Measurements from ENCODE around the gene SLC16A5. TPM values are rescaled to one million over a fixed set of nuclear protein-coding genes. Genes with fewer than 3 reads are reported as not detected.

The SLC16A5 gene
- total RNA-seq, 5 donors from 2014 or later (not counting 1 experiment from before 2014, with no cell fraction given), result 9.1 to 24.3 (median 16.8) TPM

- CTCF ChIA-PET, result interaction anchor here (0.5 to 0.6 kb wide), 2 partner anchors 159 to 1436 kb away, joined by 3 to 6 read pairs; no protein-coding TSS in a partner anchor
These were observed 38.0 kb upstream of the SLC16A5 start for GRCh38 chr17:75049706-75050105.

DNA sequence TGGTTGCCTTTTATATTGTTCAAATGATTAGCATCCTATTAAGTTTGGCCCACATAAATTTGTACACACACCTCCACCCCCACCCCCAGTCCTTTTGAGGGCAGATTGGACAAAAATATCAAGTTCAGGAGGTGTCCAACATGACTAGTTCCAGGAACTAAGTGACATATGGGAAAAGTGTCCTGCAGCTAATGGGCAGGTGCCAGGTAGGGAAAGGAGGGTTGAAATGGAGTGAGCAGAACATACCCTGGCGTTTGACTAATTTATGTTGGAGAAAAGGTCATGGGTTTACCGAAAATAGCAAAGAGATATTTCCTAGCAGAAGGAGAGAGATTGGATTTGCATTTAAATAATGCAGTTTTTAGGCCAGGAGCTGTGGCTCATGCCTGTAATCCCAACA lies 35.8 kb upstream of the SLC16A5 start:
- Mint-ChIP-seq H3K27ac (no peak overlapping the region), H3K9me3 (no peaks in the 10 kb centered on the region), H3K4me1 (peaks cover 26 to 31% (median 31%) of the 10 kb centered on the region in 3 donors), H3K27me3 (no peaks in the 10 kb centered on the region), H3K4me3 (no peak overlapping the region), H3K36me3 (peaks cover 24% of the 10 kb centered on the region)
- Histone ChIP-seq H3K9me3 (no peaks in the 10 kb centered on the region), H3K27me3 (replicated peaks in 1 of 2; ENCODE audit: control insufficient read depth in 2 of 2, extremely low read depth in 1 of 2, insufficient read depth in 2 of 2, low read length in 1 of 2) (no peaks in the 10 kb centered on the region), H3K4me1 (ENCODE audit: control insufficient read depth in 1 of 2, extremely low read depth in 1 of 2, insufficient read depth in 2 of 2, low read length in 2 of 2) (peaks cover 3 to 13% of the 10 kb centered on the region in 2 experiments), H3K4me3 (ENCODE audit: control insufficient read depth in 1 of 2, extremely low read depth in 1 of 2, low read length in 1 of 2) (no peak overlapping the region), H3K27ac (ENCODE audit: low read length) (no peak overlapping the region), H3K36me3 (ENCODE audit: control insufficient read depth in 2 of 2, extremely low read depth in 1 of 2, insufficient read depth in 1 of 2, low read length in 1 of 2) (peaks cover 4 to 24% of the 10 kb centered on the region in 2 donors)
- ATAC-seq (replicated peaks in 1 of 4) (no peak), DNase-seq (no peak)
- 72% methylated on average over 2 of the region's 2 CpGs for WGBS (ENCODE audit: insufficient coverage)
- POLR2A ChIA-PET, result no interaction called here
- CTCF ChIA-PET, result no interaction called here

More at GRCh38 chr17:75049706-75050105, 38.0 kb upstream of the SLC16A5 start:
- Mint-ChIP-seq H3K9me3 (no peaks in the 10 kb centered on the region), H3K36me3 (peaks cover 16% of the 10 kb centered on the region), H3K27ac (peak overlapping the region in 1 of 2 donors; percentile 30), H3K27me3 (no peaks in the 10 kb centered on the region), H3K4me1 (peaks cover 38 to 41% (median 39%) of the 10 kb centered on the region in 3 donors), H3K4me3 (no peak overlapping the region)
- POLR2A ChIA-PET, result no interaction called here
- Histone ChIP-seq H3K27me3 (replicated peaks in 1 of 2; ENCODE audit: control insufficient read depth in 2 of 2, extremely low read depth in 1 of 2, insufficient read depth in 2 of 2, low read length in 1 of 2) (no peaks in the 10 kb centered on the region), H3K27ac (ENCODE audit: low read length) (no peak overlapping the region), H3K4me1 (ENCODE audit: control insufficient read depth in 1 of 2, extremely low read depth in 1 of 2, insufficient read depth in 2 of 2, low read length in 2 of 2) (peaks cover 3 to 22% of the 10 kb centered on the region in 2 experiments), H3K9me3 (no peaks in the 10 kb centered on the region), H3K36me3 (ENCODE audit: control insufficient read depth in 2 of 2, extremely low read depth in 1 of 2, insufficient read depth in 1 of 2, low read length in 1 of 2) (peaks cover 4 to 15% of the 10 kb centered on the region in 2 donors), H3K4me3 (ENCODE audit: control insufficient read depth in 1 of 2, extremely low read depth in 1 of 2, low read length in 1 of 2) (no peak overlapping the region)
- DNase-seq, result no peak
- no peak for ATAC-seq (replicated peaks in 1 of 4)

GRCh38 chr17:75059369-75060345 lies 28.1 kb upstream of the SLC16A5 start:
- Mint-ChIP-seq H3K4me1 (peaks cover 10 to 18% (median 12%) of the 10 kb centered on the region in 3 donors), H3K27ac (peak overlapping the region; percentile 46 to 61), H3K9me3 (no peaks in the 10 kb centered on the region), H3K4me3 (no peak overlapping the region), H3K27me3 (no peaks in the 10 kb centered on the region), H3K36me3 (peaks cover 40% of the 10 kb centered on the region)
- ATAC-seq (replicated peaks in 1 of 4), result peak; percentile 70 to 92 (median 74)
- Histone ChIP-seq H3K9me3 (no peaks in the 10 kb centered on the region), H3K4me3 (ENCODE audit: control insufficient read depth in 1 of 2, extremely low read depth in 1 of 2, low read length in 1 of 2) (no peak overlapping the region), H3K36me3 (ENCODE audit: control insufficient read depth in 2 of 2, extremely low read depth in 1 of 2, insufficient read depth in 1 of 2, low read length in 1 of 2) (peaks cover 27 to 58% of the 10 kb centered on the region in 2 donors), H3K4me1 (ENCODE audit: control insufficient read depth in 1 of 2, extremely low read depth in 1 of 2, insufficient read depth in 2 of 2, low read length in 2 of 2) (no peaks in the 10 kb centered on the region), H3K27ac (ENCODE audit: low read length) (no peak overlapping the region), H3K27me3 (replicated peaks in 1 of 2; ENCODE audit: control insufficient read depth in 2 of 2, extremely low read depth in 1 of 2, insufficient read depth in 2 of 2, low read length in 1 of 2) (no peaks in the 10 kb centered on the region)
- ChIA-PET CTCF (interaction anchor here (0.5 to 2.4 kb wide), 18 partner anchors 13 to 524 kb away, joined by 3 to 13 read pairs (median 3); partner anchors contain the start of genes ATP5PD (in 1 of the 2), KCTD2 (in 1 of the 2) and NT5C (in 1 of the 2)), POLR2A (interaction anchor here (0.5 to 0.6 kb wide), 3 partner anchors 43 to 63 kb away, joined by 3 to 9 read pairs (median 4); no protein-coding TSS in a partner anchor)
- WGBS (ENCODE audit: insufficient coverage), result 83% methylated on average over 23 of the region's 25 CpGs
- peak in 2 of 35 experiments; percentile 17 to 51 for DNase-seq

DNA sequence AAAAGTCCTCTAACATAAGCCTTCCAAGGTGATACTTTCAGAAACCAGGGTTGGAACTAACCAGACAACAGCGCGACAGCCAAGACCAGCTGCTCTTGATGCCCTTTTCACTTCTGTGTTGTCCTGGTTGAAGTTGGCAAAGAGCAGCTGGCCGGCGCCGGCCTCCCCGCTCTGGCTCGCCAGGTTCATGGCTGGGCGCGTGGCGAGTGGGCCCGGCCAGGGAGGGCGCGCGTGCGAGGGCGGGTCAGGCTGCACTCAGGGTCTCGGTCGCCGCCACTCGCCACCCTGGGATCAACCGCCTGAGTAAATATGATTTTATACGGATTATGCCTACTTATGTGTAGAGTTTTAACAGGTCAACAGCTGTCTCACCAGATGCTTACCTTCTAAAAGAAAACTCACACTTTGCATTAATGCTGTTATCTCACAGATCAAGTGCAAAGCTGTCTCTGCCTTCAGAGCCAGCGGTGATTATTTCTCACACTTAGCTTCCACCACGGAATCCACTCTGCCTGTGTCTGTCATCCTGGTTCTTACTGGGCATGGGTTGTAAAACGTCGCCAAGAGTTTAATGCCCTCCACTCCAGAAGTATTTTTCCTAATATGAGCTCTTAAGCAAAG lies 27.2 kb upstream of the SLC16A5 start:
- Histone ChIP-seq H3K9me3 (no peaks in the 10 kb centered on the region), H3K4me1 (ENCODE audit: control insufficient read depth in 1 of 2, extremely low read depth in 1 of 2, insufficient read depth in 2 of 2, low read length in 2 of 2) (peaks cover 0 to 4% of the 10 kb centered on the region in 2 experiments), H3K36me3 (ENCODE audit: control insufficient read depth in 2 of 2, extremely low read depth in 1 of 2, insufficient read depth in 1 of 2, low read length in 1 of 2) (peaks cover 30 to 61% of the 10 kb centered on the region in 2 donors), H3K4me3 (ENCODE audit: control insufficient read depth in 1 of 2, extremely low read depth in 1 of 2, low read length in 1 of 2) (no peak overlapping the region), H3K27ac (ENCODE audit: low read length) (no peak overlapping the region), H3K27me3 (replicated peaks in 1 of 2; ENCODE audit: control insufficient read depth in 2 of 2, extremely low read depth in 1 of 2, insufficient read depth in 2 of 2, low read length in 1 of 2) (no peaks in the 10 kb centered on the region)
- Mint-ChIP-seq H3K36me3 (peaks cover 40% of the 10 kb centered on the region), H3K27ac (peak overlapping the region; percentile 46 to 50), H3K4me3 (no peak overlapping the region), H3K4me1 (peaks cover 12 to 18% (median 14%) of the 10 kb centered on the region in 3 donors), H3K27me3 (no peaks in the 10 kb centered on the region), H3K9me3 (no peaks in the 10 kb centered on the region)
- WGBS (ENCODE audit: insufficient coverage), result 95% methylated on average over 4 of the region's 26 CpGs
- POLR2A ChIA-PET, result interaction anchor here (0.5 to 0.6 kb wide), 3 partner anchors 25 to 62 kb away, joined by 3 to 10 read pairs (median 4); no protein-coding TSS in a partner anchor
- no peak for ATAC-seq (replicated peaks in 1 of 4)
- CTCF ChIA-PET, result interaction anchor here (0.6 to 2.4 kb wide), 12 partner anchors 14 to 141 kb away, joined by 3 to 13 read pairs (median 3); partner anchors contain the start of genes ATP5PD (in 1 of the 2), KCTD2 (in 1 of the 2) and MRPL58 (in 1 of the 2)
- no peak for DNase-seq

- no peak overlapping the region for H3K4me3 Mint-ChIP-seq
- no peak overlapping the region for H3K27ac Mint-ChIP-seq
- no peaks in the 10 kb centered on the region for H3K27me3 ChIP-seq (replicated peaks in 1 of 2; ENCODE audit: control insufficient read depth in 2 of 2, extremely low read depth in 1 of 2, insufficient read depth in 2 of 2, low read length in 1 of 2)
- WGBS (ENCODE audit: insufficient coverage), result no CpG with 5 or more reads among the region's 10 CpGs
- H3K9me3 ChIP-seq, result no peaks in the 10 kb centered on the region
- H3K27me3 Mint-ChIP-seq, result no peaks in the 10 kb centered on the region
- ChIA-PET CTCF (interaction anchor here (0.6 to 2.0 kb wide), 4 partner anchors 49 to 110 kb away, joined by 3 to 13 read pairs (median 7); partner anchors contain the start of gene MRPL58 (in 1 of the 2)), POLR2A (no interaction called here)
- H3K36me3 ChIP-seq (ENCODE audit: control insufficient read depth in 2 of 2, extremely low read depth in 1 of 2, insufficient read depth in 1 of 2, low read length in 1 of 2), result peaks cover 30 to 57% of the 10 kb centered on the region in 2 donors
- ATAC-seq (replicated peaks in 1 of 4) (no peak), DNase-seq (no peak)
- no peak overlapping the region for H3K4me3 ChIP-seq (ENCODE audit: control insufficient read depth in 1 of 2, extremely low read depth in 1 of 2, low read length in 1 of 2)
- peaks cover 12 to 18% (median 16%) of the 10 kb centered on the region in 3 donors for H3K4me1 Mint-ChIP-seq
- H3K27ac ChIP-seq (ENCODE audit: low read length), result no peak overlapping the region
- H3K36me3 Mint-ChIP-seq, result peaks cover 38% of the 10 kb centered on the region
- peaks cover 0 to 8% of the 10 kb centered on the region in 2 experiments for H3K4me1 ChIP-seq (ENCODE audit: control insufficient read depth in 1 of 2, extremely low read depth in 1 of 2, insufficient read depth in 2 of 2, low read length in 2 of 2)
- H3K9me3 Mint-ChIP-seq, result no peaks in the 10 kb centered on the region
These were observed 26.7 kb upstream of the SLC16A5 start for GRCh38 chr17:75061055-75061438.

DNA sequence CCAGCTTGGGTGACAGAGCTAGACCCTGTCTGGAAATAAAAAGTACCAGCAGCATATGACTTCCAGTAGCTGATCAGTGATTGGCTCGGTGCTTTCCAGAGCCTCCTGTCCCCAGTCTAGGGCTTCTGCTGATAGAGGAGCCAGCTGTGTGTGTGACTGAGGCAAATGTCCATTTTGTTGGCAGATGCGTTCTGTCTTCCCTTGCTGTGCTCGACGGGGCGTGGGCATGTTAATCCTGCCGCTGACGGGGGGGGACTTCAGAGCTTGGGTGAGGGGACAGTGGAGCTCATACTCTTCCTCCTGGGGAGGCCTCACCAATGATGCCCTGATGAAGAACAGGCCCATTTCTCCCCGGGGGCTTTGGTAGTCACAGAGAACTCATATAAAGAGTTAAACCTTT lies 26.1 kb upstream of the SLC16A5 start:
- H3K27me3 ChIP-seq (replicated peaks in 1 of 2; ENCODE audit: control insufficient read depth in 2 of 2, extremely low read depth in 1 of 2, insufficient read depth in 2 of 2, low read length in 1 of 2), result no peaks in the 10 kb centered on the region
- peaks cover 30 to 55% of the 10 kb centered on the region in 2 donors for H3K36me3 ChIP-seq (ENCODE audit: control insufficient read depth in 2 of 2, extremely low read depth in 1 of 2, insufficient read depth in 1 of 2, low read length in 1 of 2)
- no peak overlapping the region for H3K27ac ChIP-seq (ENCODE audit: low read length)
- no peaks in the 10 kb centered on the region for H3K27me3 Mint-ChIP-seq
- H3K9me3 ChIP-seq, result no peaks in the 10 kb centered on the region
- ATAC-seq (replicated peaks in 1 of 4) (no peak), DNase-seq (no peak)
- no peak overlapping the region for H3K27ac Mint-ChIP-seq
- peaks cover 32% of the 10 kb centered on the region for H3K36me3 Mint-ChIP-seq
- ChIA-PET POLR2A (no interaction called here), CTCF (interaction anchor here (0.5 to 1.0 kb wide), 4 partner anchors 53 to 140 kb away, joined by 3 to 4 read pairs (median 3); no protein-coding TSS in a partner anchor)
- no peak overlapping the region for H3K4me3 ChIP-seq (ENCODE audit: control insufficient read depth in 1 of 2, extremely low read depth in 1 of 2, low read length in 1 of 2)
- H3K4me1 Mint-ChIP-seq, result peaks cover 13 to 18% (median 17%) of the 10 kb centered on the region in 3 donors
- no peak overlapping the region for H3K4me3 Mint-ChIP-seq
- H3K9me3 Mint-ChIP-seq, result no peaks in the 10 kb centered on the region
- peaks cover 0 to 11% of the 10 kb centered on the region in 2 experiments for H3K4me1 ChIP-seq (ENCODE audit: control insufficient read depth in 1 of 2, extremely low read depth in 1 of 2, insufficient read depth in 2 of 2, low read length in 2 of 2)
- 95% methylated on average over 4 of the region's 8 CpGs for WGBS (ENCODE audit: insufficient coverage)
